GM23248 (cell line): Measurements from ENCODE around the gene MYO7B.

Experiments
- EZH2 ChIP-seq: fragments of 200-600 bp; sonication (generic); IDR thresholded peaks from 2 replicates; pipeline ENCODE4 v1.6.1; 2018; ENCODE audit warnings: antibody characterized with exemption, mild to moderate bottlenecking; ENCODE audit not compliant: insufficient read depth, poor library complexity, severe bottlenecking
- EZH2phosphoT487 ChIP-seq: fragments of 200-600 bp; sonication (generic); IDR thresholded peaks from 2 replicates; pipeline ENCODE4 v1.6.1; 2018; ENCODE audit warnings: antibody characterized with exemption, moderate library complexity, mild to moderate bottlenecking, low read depth; ENCODE audit not compliant: insufficient read depth

GRCh38 chr2:127530245-127531140 lies 5.0 kb upstream of the MYO7B start:
- no peak for TF ChIP-seq EZH2
- no peak for TF ChIP-seq EZH2phosphoT487
